Prostate gland (tissue), 2 donors: ENCODE results near the gene SPAST.

ENCODE experiments used
- CTCF ChIP-seq, 4 experiments: fragments of 200-600 bp in 2 of 4; fragments of 450-650 bp in 2 of 4; sonication (generic) in 2 of 4; IDR thresholded peaks; 1 replicate in 3 of 4; 2 replicates in 1 of 4; pipeline ENCODE4 v1.5.1; 2016 to 2019; ENCODE audit warnings: antibody characterized with exemption in 4 of 4, mild to moderate bottlenecking in 2 of 4, moderate library complexity in 2 of 4
- POLR2A ChIP-seq: fragments of 450-650 bp; IDR thresholded peaks from one replicate; pipeline ENCODE4 v1.6.1; 2016; ENCODE audit warnings: antibody characterized with exemption, mild to moderate bottlenecking
- POLR2AphosphoS5 ChIP-seq: sonication (generic); formaldehyde crosslinking; IDR thresholded peaks from one replicate; pipeline ENCODE4 v1.6.1; 2017; ENCODE audit warnings: antibody characterized with exemption

- no peak for TF ChIP-seq CTCF (IDR thresholded peaks at IDR 0.05)
- TF ChIP-seq POLR2A, result no peak
- no peak for TF ChIP-seq POLR2AphosphoS5
Observed at GRCh38 chr2:32118055-32118454, 54.7 kb downstream of the SPAST start.
